ENCODE results near the gene OGDH.
"Not testable (repeated sequence)": the region's sequence is repeated elsewhere in the genome, so short reads cannot be mapped to it uniquely, and the experiment has no call there.

The OGDH gene

GRCh38 chr7:44606341-44607140 lies at the start of gene OGDH:
TSS of gene OGDH (plus strand) at chr7:44606627. CDS start at chr7:44624344, 17,717 bp downstream.
- peak; percentile 98 to 99 for DNase-seq (ENCODE audit: low read depth in 2 of 2)

DNA sequence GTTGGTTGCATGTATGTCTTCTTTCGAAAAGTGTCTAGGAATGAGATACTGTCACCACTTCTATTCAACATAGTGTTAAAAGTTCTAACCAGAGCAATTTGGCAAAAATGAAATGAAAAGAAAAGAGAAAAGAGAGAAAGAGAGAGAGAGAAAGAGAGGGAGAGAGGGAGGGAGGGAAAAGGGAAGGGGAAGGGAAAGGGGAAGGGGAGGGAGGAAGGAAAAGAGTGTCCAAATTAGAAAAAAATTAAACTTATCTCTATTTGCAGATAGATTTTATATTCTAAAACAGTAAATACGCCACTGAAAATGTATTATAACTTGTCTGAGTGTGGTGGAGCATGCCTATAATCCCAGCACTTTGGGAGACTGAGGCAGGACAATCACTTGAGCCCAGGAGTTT lies 48.9 kb upstream of the OGDH start:
- no peak for DNase-seq (ENCODE audit: low read depth in 2 of 2)

GRCh38 chr7:44559485-44559884 lies 46.9 kb upstream of the OGDH start:
- DNase-seq (ENCODE audit: low read depth in 2 of 2) = no peak

DNA sequence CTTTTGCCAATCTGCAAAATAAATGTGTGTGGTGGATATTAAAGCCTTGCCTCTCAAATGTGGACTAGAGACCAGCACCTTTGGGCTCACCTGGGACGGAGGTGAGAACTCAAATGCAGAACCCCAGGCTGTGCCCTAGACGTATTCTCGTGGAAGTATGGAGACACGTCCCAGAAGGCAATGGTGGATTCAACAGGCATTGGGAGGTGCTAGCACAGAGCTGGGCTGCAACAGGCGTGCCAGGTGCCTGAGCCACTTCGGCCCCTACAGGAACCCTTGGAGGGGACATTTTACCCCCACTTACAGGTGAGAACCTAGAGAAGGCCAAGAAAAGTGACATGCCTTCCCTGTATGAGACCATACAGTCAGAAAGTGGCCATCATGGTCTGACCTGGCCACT lies 44.9 kb upstream of the OGDH start:
- DNase-seq (ENCODE audit: low read depth in 2 of 2) = no peak

GRCh38 chr7:44561962-44562621 lies 44.3 kb upstream of the OGDH start:
- DNase-seq (ENCODE audit: low read depth in 2 of 2) = no peak

GRCh38 chr7:44562622-44562962 lies 43.8 kb upstream of the OGDH start:
- not testable (repeated sequence) for DNase-seq (ENCODE audit: low read depth in 2 of 2)

DNA sequence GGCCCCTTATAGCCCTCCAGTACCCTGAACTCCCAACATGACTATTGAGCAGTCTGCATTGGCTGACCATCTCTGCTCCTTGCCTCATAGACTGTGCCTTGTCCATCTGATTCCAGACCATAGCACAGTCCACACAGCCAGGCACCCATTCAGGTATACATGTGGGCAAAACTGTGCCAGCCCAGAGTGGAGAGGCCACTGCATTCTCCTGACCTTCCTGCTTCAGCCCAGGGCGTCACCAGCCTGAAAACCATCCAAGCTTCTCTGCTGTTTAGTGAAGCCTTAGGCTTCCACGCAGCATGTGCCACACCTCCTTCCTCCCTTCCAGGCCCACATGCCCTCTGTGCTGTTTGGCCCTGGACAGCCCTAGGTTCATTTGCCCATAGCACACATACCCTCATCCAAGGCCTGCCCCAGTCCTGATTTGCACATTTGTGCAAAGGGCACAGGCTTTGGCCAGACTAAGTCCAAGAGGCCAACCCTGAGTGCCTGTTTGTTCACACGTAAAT lies 43.2 kb upstream of the OGDH start:
- DNase-seq (ENCODE audit: low read depth in 2 of 2) = no peak

DNA sequence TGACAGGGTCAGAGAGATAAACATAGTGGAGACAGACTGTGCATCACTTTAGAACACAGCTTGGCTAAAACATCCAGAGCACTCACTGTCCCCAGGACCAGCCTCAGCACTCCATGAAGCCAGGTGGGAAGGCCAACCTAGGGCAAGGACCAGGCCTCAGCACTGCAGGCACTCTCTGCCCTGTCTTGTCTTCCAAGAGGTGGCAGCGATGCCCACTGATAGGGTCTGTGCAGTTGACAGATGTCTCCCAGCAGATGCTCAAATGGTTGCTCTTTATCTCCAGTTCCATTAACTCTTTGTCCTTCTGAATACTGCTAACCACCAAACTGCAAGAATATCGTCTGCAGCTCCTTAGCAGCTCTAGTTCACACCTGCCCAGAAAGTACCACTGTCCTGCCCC lies 41.8 kb upstream of the OGDH start:
- no peak for DNase-seq (ENCODE audit: low read depth in 2 of 2)

GRCh38 chr7:44565097-44565794 lies 41.2 kb upstream of the OGDH start:
- peak; percentile 17 for DNase-seq (ENCODE audit: low read depth in 2 of 2)

DNA sequence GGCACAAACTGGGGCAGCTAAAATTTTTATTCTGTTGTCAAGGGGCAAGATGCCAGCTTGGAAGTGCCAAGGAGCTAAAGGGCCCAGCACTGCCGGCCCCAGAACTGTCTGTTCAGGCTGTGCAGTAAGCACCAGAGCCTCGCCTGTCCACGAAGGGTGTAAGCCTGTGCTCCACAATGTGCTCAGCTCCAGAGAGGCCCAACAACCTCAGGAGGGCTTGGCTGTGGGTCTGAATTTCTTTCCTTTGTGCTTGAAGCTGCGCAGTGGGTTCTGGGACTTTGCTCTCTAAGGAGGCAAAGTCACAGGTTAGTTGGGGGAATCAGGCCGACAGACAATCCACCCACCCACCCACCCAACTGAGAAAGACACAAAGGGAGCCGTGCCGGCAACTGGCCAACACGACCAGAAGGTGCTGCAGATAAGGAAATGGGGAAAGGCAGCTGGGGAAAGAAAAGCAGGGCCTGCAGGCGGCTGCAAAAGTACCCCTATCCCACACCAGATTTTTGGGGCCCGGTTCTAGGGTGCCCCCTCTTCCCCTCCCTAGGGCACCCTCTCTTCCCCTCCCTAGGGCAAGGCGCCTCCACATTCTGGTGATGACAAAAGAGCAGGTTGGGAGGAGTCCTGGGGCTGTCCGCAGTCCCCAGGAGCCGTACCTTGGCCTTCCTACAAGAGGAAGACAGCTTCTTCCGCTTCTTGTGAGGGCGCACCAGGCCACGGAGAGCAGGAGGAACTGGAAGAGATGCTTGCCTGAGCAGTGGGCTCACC lies 40.5 kb upstream of the OGDH start:
- no peak for DNase-seq (ENCODE audit: low read depth in 2 of 2)

DNA sequence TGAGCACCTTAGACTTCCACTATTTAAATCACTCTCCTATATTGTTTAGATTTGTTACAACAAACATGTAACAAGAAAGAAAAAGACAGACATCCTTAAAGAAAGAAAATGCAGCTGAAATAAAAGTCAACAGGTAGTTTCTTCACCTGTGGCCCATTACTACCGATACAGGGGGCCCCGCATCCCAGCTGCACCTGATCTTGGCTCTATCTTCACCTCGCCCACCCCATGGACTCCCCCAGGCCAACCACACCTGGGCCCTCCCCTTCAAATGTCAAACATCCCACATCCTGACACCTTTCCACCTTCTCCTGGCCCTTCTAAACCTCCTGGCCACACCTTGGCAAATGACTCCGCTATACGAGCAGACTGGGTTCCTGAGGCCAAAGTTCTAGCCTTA lies 39.7 kb upstream of the OGDH start:
- DNase-seq (ENCODE audit: low read depth in 2 of 2) = no peak

- no peak for DNase-seq (ENCODE audit: low read depth in 2 of 2)
Measured at GRCh38 chr7:44567884-44568283, 38.5 kb upstream of the OGDH start.

DNA sequence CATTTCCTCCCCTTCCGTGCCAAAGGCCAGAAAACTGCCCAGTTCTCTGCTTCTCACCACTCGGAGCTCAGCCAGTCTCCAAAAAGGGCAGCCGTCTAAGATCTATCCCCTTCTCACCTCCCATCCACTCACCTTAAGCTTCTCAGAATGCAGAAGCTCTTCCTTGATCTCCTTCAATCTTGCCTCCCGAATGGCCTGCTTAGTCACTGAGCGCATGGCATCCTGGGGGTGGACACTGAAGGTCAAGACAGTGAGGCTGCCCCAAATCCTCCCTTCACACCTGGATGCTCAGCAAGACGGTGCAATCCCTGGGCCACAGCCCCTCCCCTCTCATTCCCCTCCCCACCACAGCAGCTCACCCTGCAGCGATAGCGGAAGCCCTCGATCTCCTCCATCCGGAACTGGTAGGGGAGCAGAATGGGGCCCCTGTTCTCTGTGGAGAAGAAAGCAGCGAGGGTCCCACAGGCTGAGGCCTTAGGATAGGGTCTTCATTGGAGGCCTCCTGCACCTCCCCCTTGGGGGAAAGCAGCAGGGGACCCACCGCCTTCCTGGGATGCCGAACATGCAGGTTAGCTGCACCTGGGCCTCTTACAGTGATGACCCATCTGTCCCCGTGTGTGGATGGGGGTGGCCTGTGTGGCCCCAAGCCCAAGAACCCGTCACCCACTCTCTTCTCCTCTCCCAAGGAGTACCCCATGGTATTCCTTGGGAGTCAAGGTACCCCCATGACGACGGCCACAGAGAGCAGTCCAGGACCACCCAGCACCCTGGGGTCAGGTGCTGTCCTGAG lies 37.5 kb upstream of the OGDH start:
- no peak for DNase-seq (ENCODE audit: low read depth in 2 of 2)

- DNase-seq (ENCODE audit: low read depth in 2 of 2) = no peak
Measured at GRCh38 chr7:44569959-44570358, 36.5 kb upstream of the OGDH start.

DNA sequence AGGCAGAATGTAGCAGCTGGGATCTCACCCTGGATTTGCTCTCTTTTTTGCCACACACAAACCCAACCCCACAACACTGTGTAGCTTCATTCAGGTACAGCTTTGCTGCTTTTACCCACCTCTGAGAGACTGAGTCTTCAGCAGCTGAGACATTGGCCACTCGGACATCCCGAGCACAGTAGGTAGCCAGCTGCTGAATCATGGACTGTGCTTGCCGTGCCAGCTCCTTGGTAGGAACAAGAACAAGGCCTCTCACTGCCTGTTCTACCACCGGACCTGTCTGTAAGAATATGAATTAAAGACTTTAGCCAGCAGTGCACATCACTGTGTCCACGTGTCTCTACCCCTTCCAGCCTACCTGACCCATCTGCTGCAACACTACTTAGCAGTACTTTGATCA lies 33.7 kb upstream of the OGDH start:
- DNase-seq (ENCODE audit: low read depth in 2 of 2) = no peak

GRCh38 chr7:44573464-44574286 lies 32.8 kb upstream of the OGDH start, which contains the start of gene DDX56:
TSS of gene DDX56 (minus strand) at chr7:44573908. CDS start at chr7:44573895, 13 bp downstream.
- peak; percentile 82 to 88 for DNase-seq (ENCODE audit: low read depth in 2 of 2)

DNA sequence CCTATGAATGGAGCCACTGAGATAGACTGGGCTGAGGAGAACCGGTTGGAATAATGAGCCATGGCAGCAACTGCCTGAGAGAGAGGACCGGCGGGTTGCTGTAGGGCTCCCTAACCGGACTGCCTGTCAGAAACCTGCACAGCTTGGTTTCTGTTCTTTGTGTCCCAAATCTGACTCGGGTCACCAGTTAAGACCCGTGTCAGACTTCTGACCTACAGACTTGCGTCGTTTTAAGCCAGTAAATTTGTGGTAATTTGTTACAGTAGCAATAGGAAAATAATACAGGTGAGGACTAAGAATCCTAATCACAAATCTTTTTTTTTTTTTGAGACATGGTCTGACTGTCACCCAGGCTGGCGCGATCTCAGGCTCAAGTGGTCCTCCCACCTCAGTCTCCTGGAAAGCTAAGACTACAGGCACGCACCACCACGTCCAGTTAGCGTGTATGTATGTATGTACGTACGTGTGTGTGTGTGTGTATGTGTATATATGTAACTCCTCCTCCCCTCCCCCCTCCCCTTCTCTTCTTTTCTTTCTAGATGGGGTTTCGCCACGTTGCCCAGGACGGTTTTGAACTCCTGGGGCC lies 32.0 kb upstream of the OGDH start:
- DNase-seq (ENCODE audit: low read depth in 2 of 2) = no peak

DNA sequence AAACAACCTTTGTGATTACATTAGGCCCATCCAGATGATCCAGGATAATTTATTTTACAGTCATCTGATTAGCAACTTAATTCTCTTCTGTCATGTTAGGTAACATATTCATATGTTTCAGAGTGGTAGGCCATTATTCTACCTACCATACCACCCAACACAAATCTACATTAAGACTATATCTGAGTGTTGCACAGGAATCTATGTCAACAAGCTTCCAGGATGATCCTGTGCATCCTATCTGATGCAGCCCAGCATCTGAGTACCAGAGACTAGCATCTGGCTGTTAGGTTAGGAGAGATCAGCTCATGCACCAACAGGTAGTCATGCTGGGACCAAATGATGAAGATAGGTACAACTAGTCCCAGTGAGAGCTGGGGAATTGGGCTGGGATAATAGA lies 31.4 kb upstream of the OGDH start:
- no peak for DNase-seq (ENCODE audit: low read depth in 2 of 2)

- DNase-seq (ENCODE audit: low read depth in 2 of 2) = no peak
Measured at GRCh38 chr7:44576228-44576627, 30.2 kb upstream of the OGDH start.
